WTC11 (cell line): ENCODE data around the gene PSMD8.

Experiments
- CREM ChIP-seq: sonication (generic); formaldehyde crosslinking; IDR thresholded peaks from 2 replicates; pipeline ENCODE4 v1.8.1; 2022; ENCODE audit warnings: mild to moderate bottlenecking, missing genetic modification reagents, moderate library complexity
- NFYB ChIP-seq: sonication (generic); formaldehyde crosslinking; conservative IDR thresholded peaks from 2 replicates; pipeline ENCODE4 v1.8.0; 2022; ENCODE audit warnings: low read depth, missing genetic modification reagents
- SP1 ChIP-seq: sonication (generic); formaldehyde crosslinking; conservative IDR thresholded peaks from 2 replicates; pipeline ENCODE4 v1.8.1; 2022; ENCODE audit warnings: missing genetic modification reagents
- TF ChIP-seq, protein P1 (sequence below): sonication (generic); formaldehyde crosslinking; conservative IDR thresholded peaks from 2 replicates; pipeline ENCODE4 v1.8.1; 2023; ENCODE audit warnings: mild to moderate bottlenecking, low read depth, missing genetic modification reagents, moderate library complexity
- TF ChIP-seq, protein P2 (sequence below): sonication (generic); formaldehyde crosslinking; IDR thresholded peaks from 2 replicates; pipeline ENCODE4 v1.8.1; 2022; ENCODE audit warnings: low read depth, mild to moderate bottlenecking, moderate library complexity, missing genetic modification reagents, borderline replicate concordance
- TF ChIP-seq, protein P3 (sequence below): sonication (generic); formaldehyde crosslinking; IDR thresholded peaks from 2 replicates; pipeline ENCODE4 v1.8.1; 2022; ENCODE audit warnings: low read depth, missing genetic modification reagents, borderline replicate concordance
- TF ChIP-seq, protein P4 (sequence below): fragments of 200-600 bp; IDR thresholded peaks from 2 replicates; pipeline ENCODE4 v1.8.0; 2022; ENCODE audit warnings: antibody characterized with exemption

DNA sequence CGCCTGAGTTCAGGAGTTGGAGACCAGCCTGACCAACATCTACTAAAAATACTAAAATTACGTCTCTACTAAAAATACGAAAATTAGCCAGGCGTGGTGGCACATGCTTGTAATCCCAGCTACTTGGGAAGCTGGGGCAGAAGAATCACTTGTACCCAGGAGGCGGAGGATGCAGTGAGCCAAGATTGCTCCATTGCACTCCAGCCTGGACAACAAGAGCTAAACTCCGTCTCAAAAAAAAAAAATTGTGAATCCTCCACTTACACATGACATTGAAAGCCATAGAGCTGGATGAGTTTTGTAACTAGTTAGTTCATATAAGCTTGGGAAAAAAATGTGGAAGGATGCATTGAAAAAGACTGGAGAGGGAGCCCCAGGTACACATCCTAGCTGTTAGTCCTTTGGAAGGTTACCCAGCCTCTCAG is 452 bp upstream of the PSMD8 start:
- TF ChIP-seq, protein P1, sequence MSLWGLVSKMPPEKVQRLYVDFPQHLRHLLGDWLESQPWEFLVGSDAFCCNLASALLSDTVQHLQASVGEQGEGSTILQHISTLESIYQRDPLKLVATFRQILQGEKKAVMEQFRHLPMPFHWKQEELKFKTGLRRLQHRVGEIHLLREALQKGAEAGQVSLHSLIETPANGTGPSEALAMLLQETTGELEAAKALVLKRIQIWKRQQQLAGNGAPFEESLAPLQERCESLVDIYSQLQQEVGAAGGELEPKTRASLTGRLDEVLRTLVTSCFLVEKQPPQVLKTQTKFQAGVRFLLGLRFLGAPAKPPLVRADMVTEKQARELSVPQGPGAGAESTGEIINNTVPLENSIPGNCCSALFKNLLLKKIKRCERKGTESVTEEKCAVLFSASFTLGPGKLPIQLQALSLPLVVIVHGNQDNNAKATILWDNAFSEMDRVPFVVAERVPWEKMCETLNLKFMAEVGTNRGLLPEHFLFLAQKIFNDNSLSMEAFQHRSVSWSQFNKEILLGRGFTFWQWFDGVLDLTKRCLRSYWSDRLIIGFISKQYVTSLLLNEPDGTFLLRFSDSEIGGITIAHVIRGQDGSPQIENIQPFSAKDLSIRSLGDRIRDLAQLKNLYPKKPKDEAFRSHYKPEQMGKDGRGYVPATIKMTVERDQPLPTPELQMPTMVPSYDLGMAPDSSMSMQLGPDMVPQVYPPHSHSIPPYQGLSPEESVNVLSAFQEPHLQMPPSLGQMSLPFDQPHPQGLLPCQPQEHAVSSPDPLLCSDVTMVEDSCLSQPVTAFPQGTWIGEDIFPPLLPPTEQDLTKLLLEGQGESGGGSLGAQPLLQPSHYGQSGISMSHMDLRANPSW (CRISPR knock-in tag), result no peak
- TF ChIP-seq CREM (CRISPR knock-in tag) (no peak), SP1 (CRISPR knock-in tag) (no peak), NFYB (CRISPR knock-in tag) (no peak)
- TF ChIP-seq, protein P2, sequence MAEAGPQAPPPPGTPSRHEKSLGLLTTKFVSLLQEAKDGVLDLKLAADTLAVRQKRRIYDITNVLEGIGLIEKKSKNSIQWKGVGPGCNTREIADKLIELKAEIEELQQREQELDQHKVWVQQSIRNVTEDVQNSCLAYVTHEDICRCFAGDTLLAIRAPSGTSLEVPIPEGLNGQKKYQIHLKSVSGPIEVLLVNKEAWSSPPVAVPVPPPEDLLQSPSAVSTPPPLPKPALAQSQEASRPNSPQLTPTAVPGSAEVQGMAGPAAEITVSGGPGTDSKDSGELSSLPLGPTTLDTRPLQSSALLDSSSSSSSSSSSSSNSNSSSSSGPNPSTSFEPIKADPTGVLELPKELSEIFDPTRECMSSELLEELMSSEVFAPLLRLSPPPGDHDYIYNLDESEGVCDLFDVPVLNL (CRISPR knock-in tag), result no peak
- TF ChIP-seq, protein P3, sequence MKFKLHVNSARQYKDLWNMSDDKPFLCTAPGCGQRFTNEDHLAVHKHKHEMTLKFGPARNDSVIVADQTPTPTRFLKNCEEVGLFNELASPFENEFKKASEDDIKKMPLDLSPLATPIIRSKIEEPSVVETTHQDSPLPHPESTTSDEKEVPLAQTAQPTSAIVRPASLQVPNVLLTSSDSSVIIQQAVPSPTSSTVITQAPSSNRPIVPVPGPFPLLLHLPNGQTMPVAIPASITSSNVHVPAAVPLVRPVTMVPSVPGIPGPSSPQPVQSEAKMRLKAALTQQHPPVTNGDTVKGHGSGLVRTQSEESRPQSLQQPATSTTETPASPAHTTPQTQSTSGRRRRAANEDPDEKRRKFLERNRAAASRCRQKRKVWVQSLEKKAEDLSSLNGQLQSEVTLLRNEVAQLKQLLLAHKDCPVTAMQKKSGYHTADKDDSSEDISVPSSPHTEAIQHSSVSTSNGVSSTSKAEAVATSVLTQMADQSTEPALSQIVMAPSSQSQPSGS, result no peak
- TF ChIP-seq, protein P4, sequence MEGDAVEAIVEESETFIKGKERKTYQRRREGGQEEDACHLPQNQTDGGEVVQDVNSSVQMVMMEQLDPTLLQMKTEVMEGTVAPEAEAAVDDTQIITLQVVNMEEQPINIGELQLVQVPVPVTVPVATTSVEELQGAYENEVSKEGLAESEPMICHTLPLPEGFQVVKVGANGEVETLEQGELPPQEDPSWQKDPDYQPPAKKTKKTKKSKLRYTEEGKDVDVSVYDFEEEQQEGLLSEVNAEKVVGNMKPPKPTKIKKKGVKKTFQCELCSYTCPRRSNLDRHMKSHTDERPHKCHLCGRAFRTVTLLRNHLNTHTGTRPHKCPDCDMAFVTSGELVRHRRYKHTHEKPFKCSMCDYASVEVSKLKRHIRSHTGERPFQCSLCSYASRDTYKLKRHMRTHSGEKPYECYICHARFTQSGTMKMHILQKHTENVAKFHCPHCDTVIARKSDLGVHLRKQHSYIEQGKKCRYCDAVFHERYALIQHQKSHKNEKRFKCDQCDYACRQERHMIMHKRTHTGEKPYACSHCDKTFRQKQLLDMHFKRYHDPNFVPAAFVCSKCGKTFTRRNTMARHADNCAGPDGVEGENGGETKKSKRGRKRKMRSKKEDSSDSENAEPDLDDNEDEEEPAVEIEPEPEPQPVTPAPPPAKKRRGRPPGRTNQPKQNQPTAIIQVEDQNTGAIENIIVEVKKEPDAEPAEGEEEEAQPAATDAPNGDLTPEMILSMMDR, result no peak
